Measurements from ENCODE around the gene SLC25A20. TPM values are rescaled to one million over a fixed set of nuclear protein-coding genes. Genes with fewer than 3 reads are reported as not detected.

The SLC25A20 gene
- 15.5 and 16.7 TPM in 2 replicates for total RNA-seq

DNA sequence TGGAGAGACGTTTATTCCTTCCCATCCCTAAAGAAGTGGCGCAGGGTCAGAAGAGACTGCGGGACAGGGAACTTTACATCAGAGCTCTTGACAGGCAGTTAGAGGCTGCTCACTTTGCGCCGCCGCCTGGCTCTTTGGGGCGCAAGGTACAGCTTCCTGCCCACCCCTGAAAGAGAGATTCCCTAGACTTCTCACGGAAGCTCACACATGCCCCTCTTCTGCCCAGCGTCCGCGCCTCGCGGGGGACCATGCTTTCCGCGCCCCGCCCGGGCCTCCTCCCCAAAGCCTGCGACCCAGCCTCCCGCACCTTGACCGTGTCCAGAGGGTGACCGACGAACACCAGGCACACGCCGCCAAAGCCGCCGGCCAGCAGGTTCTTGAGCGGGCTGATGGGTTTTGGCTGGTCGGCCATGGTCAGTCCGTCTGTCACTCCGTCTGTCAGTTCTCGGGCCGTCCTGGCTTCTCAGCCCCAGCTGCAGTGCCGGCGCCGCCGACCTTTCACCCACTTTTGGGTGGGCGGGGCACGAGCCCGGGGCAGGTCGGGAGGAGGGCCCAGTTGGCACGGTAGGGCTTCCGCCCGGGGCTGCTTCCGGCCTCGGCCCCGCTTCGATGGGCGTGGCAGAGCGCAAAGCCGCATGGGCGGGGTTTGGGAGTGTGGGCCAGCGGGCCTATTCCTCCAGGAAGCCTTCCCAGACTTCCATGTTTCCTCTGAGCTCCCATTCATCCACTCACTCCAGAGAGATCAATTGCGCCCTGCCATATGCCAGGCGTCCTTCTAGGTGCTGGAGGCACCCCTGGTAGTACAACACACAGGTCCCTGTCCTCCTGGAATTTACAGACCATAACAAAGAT is at the start of gene SLC25A20:
SLC25A20 (minus strand) TSS at position 500 of the 852 bp plus-strand sequence; CDS start at position 412, 88 bp downstream.

DNA sequence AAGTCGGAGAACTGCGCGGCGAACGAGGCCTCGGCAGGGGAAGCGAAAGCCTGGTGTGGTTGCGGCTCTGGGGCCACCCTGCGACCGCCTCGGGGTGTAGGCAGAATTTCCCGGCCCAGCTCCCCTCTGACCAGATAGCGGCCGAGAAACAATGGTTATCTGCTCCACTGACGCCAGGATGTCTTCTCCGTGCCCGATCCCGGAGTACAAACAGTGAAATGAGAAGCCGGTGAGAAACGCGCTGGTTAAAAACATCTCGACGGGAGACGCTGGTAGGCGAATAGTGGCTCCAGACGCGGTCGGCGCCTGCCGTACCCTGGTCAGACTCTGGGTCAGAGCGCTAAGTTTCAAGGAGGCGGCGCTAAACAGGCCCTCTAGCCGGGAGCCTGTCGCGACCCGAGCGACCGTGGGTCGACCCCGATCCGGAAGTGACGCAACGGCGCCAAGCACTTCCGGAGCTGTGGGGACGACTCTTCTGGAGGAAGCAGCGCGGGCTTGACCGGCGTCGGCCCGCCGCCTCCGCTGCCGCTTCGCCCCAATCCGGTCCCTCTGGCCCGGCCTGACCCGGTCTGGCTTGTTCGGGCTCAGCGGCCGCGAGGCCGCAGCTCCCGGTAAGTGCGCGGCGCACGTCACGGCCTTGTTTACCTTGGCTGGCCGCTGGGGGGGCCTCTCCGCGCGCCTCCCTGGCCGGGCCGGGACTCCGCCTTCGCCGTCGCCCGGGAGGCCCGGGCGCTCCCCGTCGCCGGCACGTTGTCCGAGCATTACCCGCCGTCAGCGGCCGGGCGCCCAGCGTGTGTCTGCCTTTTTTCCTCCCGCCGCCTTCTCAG is 19.9 kb upstream of the SLC25A20 start, which contains the start of gene ARIH2:
ARIH2 (plus strand) TSS at position 455 of the 827 bp plus-strand sequence. CDS start 8,717 bp downstream, outside the sequence.

DNA sequence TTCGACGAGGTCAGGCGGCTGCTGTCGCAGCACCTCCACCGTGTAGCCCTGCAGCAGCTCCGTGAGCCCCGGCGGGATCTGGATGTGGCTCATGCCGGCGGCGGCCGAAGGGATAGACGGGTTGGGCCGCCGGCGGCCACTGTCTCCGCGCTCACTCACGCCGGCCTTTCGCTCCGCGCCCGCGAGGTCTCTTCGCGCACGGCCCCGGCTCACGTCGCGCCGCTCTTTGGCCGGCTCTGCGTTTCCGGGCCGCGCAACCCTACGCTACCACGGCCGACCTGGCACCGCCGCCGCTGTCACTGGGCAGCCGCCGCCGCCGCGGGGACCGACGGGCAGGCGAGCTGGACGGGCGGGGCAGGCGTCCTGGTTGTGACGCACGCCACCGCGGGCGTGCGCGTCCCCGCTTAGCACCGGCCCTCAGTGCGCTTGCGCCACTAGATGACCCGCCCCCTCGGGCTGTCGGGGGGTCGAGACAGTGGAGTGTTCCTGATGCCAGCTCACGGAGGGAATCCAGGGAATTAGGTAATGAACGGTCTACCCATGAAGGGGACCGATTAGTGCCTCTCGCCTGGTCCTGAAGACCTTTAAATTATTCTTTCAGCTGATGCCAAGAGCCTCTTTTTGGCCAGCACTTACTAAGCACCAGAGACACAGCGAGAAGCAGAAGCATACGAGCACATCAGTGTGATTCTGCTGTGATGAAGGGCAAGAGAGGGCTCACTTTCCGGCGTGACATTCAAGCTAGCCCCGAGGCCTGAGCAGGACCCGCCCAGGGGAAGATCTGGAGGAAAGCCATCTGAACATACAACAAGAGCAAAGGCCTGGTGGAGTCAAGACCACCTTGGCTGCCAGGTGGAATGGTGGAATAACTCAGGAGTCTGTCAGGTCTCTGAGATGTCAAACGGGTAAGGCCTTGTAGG is 50.9 kb downstream of the SLC25A20 start, which contains the start of gene PRKAR2A:
PRKAR2A (minus strand) TSS at position 371 of the 920 bp plus-strand sequence; CDS start at position 93, 278 bp downstream.

Other genes with a start within 250 kb of the SLC25A20 start
- 1.5 and 2.2 TPM in 2 replicates for gene CELSR3, start 236.0 kb downstream of the SLC25A20 start, total RNA-seq
- 21.4 and 28.5 TPM in 2 replicates for gene NCKIPSD, start 213.0 kb downstream of the SLC25A20 start, total RNA-seq
- 56.8 and 63.0 TPM in 2 replicates for gene IP6K2, start 181.7 kb downstream of the SLC25A20 start, total RNA-seq
- 21.2 and 30.6 TPM in 2 replicates for gene PRKAR2A, start 51.0 kb downstream of the SLC25A20 start, total RNA-seq
- gene ARIH2, start 20.0 kb upstream of the SLC25A20 start, total RNA-seq = 33.6 and 41.9 TPM in 2 replicates
- gene P4HTM, start 91.4 kb upstream of the SLC25A20 start, total RNA-seq = 23.0 and 27.6 TPM in 2 replicates
- gene WDR6, start 108.5 kb upstream of the SLC25A20 start, total RNA-seq = 70.8 and 72.8 TPM in 2 replicates
- gene DALRD3, start 119.7 kb upstream of the SLC25A20 start, total RNA-seq = 38.5 and 40.8 TPM in 2 replicates
- gene NDUFAF3, start 123.2 kb upstream of the SLC25A20 start, total RNA-seq = 48.8 and 52.8 TPM in 2 replicates
- 267 and 271 TPM in 2 replicates for gene IMPDH2, start 130.5 kb upstream of the SLC25A20 start, total RNA-seq
- 41.1 and 45.7 TPM in 2 replicates for gene QRICH1, start 195.2 kb upstream of the SLC25A20 start, total RNA-seq
- 191 and 207 TPM in 2 replicates for gene QARS1, start 205.9 kb upstream of the SLC25A20 start, total RNA-seq
- gene USP19, start 221.9 kb upstream of the SLC25A20 start, total RNA-seq = 36.4 and 37.6 TPM in 2 replicates
- gene LAMB2, start 234.2 kb upstream of the SLC25A20 start, total RNA-seq = 692 and 725 TPM in 2 replicates

All from cardiac ventricle fibroblast (primary cell).